K562 (cell line): Measurements from ENCODE around the gene NQO2. TPM values are rescaled to one million over a fixed set of nuclear protein-coding genes. Genes with fewer than 3 reads are reported as not detected.

Experiments used
- ARID1B ChIP-seq: fragments of 450-650 bp; IDR thresholded peaks from 2 replicates; pipeline ENCODE4 v1.6.1; 2016; ENCODE audit warnings: antibody characterized with exemption, mild to moderate bottlenecking, inconsistent platforms
- CXXC5 ChIP-seq: fragments of 250-450 bp; sonication (Bioruptor Pico); IDR thresholded peaks from 2 replicates; pipeline ENCODE4 v1.8.0; 2022; ENCODE audit warnings: inconsistent platforms, mild to moderate bottlenecking, moderate library complexity
- DIDO1 ChIP-seq: fragments of 450-650 bp; IDR thresholded peaks from 2 replicates; pipeline ENCODE4 v1.6.1; 2016; ENCODE audit warnings: low read depth, missing biosample characterization, missing genetic modification characterization
- ELF4 ChIP-seq: fragments of 450-650 bp; formaldehyde crosslinking; IDR thresholded peaks from 2 replicates; pipeline ENCODE4 v1.4.0; 2022; ENCODE audit warnings: missing genetic modification characterization
- MAFG ChIP-seq: fragments of 450-650 bp; conservative IDR thresholded peaks from 2 replicates; pipeline ENCODE4 v1.6.1; 2016; ENCODE audit warnings: missing genetic modification characterization, missing compliant biosample characterization
- MAFK ChIP-seq: IDR thresholded peaks from 2 replicates; pipeline ENCODE4 v1.6.1; 2011; ENCODE audit warnings: low read length, improper control_type of control experiment
- NFXL1 ChIP-seq: fragments of 450-650 bp; formaldehyde crosslinking; IDR thresholded peaks from 2 replicates; pipeline ENCODE4 v1.4.0; 2021; ENCODE audit warnings: mild to moderate bottlenecking
- PHB2 ChIP-seq: fragments of 450-650 bp; IDR thresholded peaks from 2 replicates; pipeline ENCODE4 v1.6.1; 2017; ENCODE audit warnings: low read depth
- PRPF4 ChIP-seq: fragments of 200-400 bp; formaldehyde crosslinking; IDR thresholded peaks from one replicate; pipeline ENCODE4 v1.6.1; 2017; ENCODE audit warnings: low read length, low read depth, mild to moderate bottlenecking; ENCODE audit not compliant: insufficient read depth, poor library complexity, severe bottlenecking
- PYGO2 ChIP-seq: fragments of 450-650 bp; IDR thresholded peaks from 2 replicates; pipeline ENCODE4 v1.6.1; 2016; ENCODE audit warnings: mild to moderate bottlenecking, missing genetic modification characterization, moderate library complexity, missing compliant biosample characterization
- RBM25 ChIP-seq: fragments of 200-400 bp; formaldehyde crosslinking; IDR thresholded peaks from 2 replicates; pipeline ENCODE4 v1.6.1; 2018; ENCODE audit warnings: low read length, low read depth, moderate library complexity; ENCODE audit not compliant: severe bottlenecking
- SAP30 ChIP-seq: fragments of 200-600 bp; sonication (generic); IDR thresholded peaks from 2 replicates; pipeline ENCODE4 v1.6.1; 2012; ENCODE audit warnings: borderline replicate concordance, low read depth, mild to moderate bottlenecking, moderate library complexity, low read length, control low read depth, inconsistent platforms; ENCODE audit not compliant: insufficient read depth, poor library complexity, severe bottlenecking
- SNIP1 ChIP-seq: fragments of 450-650 bp; IDR thresholded peaks from 2 replicates; pipeline ENCODE4 v1.7.1; 2017; ENCODE audit warnings: low read depth, mild to moderate bottlenecking
- THRAP3 ChIP-seq: fragments of 450-650 bp; IDR thresholded peaks from 2 replicates; pipeline ENCODE4 v1.6.1; 2016; ENCODE audit warnings: mild to moderate bottlenecking, inconsistent platforms, borderline replicate concordance
- ZC3H11A ChIP-seq: IDR thresholded peaks from 2 replicates; pipeline ENCODE4 v1.6.1; 2012; ENCODE audit warnings: low read depth, low read length, improper control_type of control experiment
- ZFPM2 ChIP-seq: fragments of 250-450 bp; sonication (Bioruptor Pico); IDR thresholded peaks from 2 replicates; pipeline ENCODE4 v1.5.1; 2022; ENCODE audit warnings: mild to moderate bottlenecking
- ZNF41 ChIP-seq: fragments of 250-450 bp; sonication (Bioruptor Pico); conservative IDR thresholded peaks from 2 replicates; pipeline ENCODE4 v1.4.0; 2020; ENCODE audit warnings: mild to moderate bottlenecking
- ZNF695 ChIP-seq: fragments of 450-650 bp; formaldehyde crosslinking; IDR thresholded peaks from 2 replicates; pipeline ENCODE4 v1.4.0; 2020; ENCODE audit warnings: mild to moderate bottlenecking, moderate library complexity
- ZNF699 ChIP-seq: fragments of 250-450 bp; sonication (Bioruptor Pico); IDR thresholded peaks from 2 replicates; pipeline ENCODE4 v1.8.0; 2021; ENCODE audit warnings: mild to moderate bottlenecking, moderate library complexity; ENCODE audit not compliant: insufficient replicate concordance
- ZNF785 ChIP-seq: fragments of 250-450 bp; sonication (Bioruptor Pico); IDR thresholded peaks from 2 replicates; pipeline ENCODE4 v1.4.0; 2020; ENCODE audit warnings: mild to moderate bottlenecking
- polyA plus RNA-seq, 8 experiments: library from polyadenylated mRNA; depleted of rRNA in 4 of 8; stranded (reverse) in 5 of 8; unstranded in 3 of 8; fragments of >200 nt; fragmentation: Nextera tagmentation in 2 of 8; fragmentation: Illumina TruSeq in 1 of 8; extraction: Ambion mirVana in 2 of 8; extraction: Trizol in 1 of 8; gene quantifications; 2 replicates each; pipeline versions ENCODE4 v1.2.1 to v1.2.3, GENCODE V29; 2011 to 2014; ENCODE audit warnings: inconsistent platforms in 1 of 8, missing spikeins in 1 of 8
- total RNA-seq, 7 experiments: library from RNA; depleted of rRNA in 6 of 7; stranded (reverse); fragments of >200 nt in 6 of 7; fragmentation: Illumina TruSeq in 2 of 7; extraction: Trizol in 2 of 7; gene quantifications; 2 replicates each; pipeline versions ENCODE4 v1.2.1 to v1.2.3, GENCODE V29; 2011 to 2021; ENCODE audit warnings: low replicate concordance in 1 of 7
- TF ChIP-seq, protein P1 (sequence below): fragments of 250-450 bp; sonication (Bioruptor Pico); IDR thresholded peaks from 2 replicates; pipeline ENCODE4 v1.8.0; 2021; ENCODE audit warnings: borderline replicate concordance, mild to moderate bottlenecking, moderate library complexity; ENCODE audit not compliant: poor library complexity, severe bottlenecking
- TF ChIP-seq, protein P2 (sequence below): fragments of 250-450 bp; sonication (Bioruptor Pico); IDR thresholded peaks from 2 replicates; pipeline ENCODE4 v1.4.0; 2020; ENCODE audit warnings: mild to moderate bottlenecking, moderate library complexity, borderline replicate concordance
- TF ChIP-seq, protein P3 (sequence below), 3 experiments: fragments of 200-800 bp in 1 of 3; sonication (Bioruptor generic) in 1 of 3; sonication (generic) in 1 of 3; formaldehyde crosslinking in 1 of 3; IDR thresholded peaks; 2 replicates each; pipeline versions ENCODE4 v1.6.1 to v1.8.0; 2016 to 2022; ENCODE audit warnings: mild to moderate bottlenecking in 2 of 3, missing compliant biosample characterization in 2 of 3, missing genetic modification characterization in 2 of 3, missing genetic modification reagents in 1 of 3

NQO2 gene
- total and polyA plus RNA-seq, 9 of the 15 experiments (the other 6 are each of a cell fraction or from before 2014, with no cell fraction given), result 54.6 to 214 (median 116) TPM

DNA sequence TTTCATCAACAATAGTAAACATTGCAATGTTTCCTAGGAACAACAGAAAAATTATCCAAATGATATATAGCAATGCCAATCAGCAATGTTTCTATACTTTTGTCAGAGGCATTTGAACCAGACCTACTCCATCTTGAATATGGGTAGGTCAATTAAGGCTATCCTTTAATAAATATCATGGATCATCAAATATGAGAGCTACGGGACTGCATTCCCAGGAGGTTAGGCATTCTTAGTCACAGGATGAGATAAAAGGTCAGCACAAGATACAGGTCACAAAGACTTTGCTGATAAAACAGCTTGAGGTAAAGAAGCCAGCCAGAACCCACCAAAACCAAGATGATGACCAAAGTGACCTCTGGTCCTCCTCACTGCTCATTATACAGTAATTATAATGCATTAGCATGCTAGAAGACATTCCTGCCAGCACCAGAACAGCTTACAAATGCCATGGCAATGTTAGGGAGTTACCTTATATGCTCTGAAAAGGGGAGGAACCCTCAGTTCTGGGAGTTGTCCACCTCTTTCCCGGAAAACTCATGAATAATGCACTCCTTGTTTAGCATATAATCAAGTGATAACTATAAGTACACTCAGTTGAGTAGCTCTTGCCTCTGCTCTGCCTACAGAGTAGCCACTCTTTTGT, 19.8 kb upstream of the NQO2 start (continued):
- no peak for TF ChIP-seq ZNF699 (CRISPR knock-in tag)
- TF ChIP-seq SNIP1, result no peak
- no peak for TF ChIP-seq ZFPM2 (CRISPR knock-in tag)
- TF ChIP-seq, protein P1, sequence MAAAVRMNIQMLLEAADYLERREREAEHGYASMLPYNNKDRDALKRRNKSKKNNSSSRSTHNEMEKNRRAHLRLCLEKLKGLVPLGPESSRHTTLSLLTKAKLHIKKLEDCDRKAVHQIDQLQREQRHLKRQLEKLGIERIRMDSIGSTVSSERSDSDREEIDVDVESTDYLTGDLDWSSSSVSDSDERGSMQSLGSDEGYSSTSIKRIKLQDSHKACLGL (CRISPR knock-in tag), result no peak
- TF ChIP-seq MAFG, result peak; percentile 44
- peak; percentile 89 for TF ChIP-seq ZNF41
- TF ChIP-seq CXXC5 (CRISPR knock-in tag), result peak; percentile 90
- no peak for TF ChIP-seq ZC3H11A
- peak; percentile 89 for TF ChIP-seq NFXL1
- TF ChIP-seq, protein P2, sequence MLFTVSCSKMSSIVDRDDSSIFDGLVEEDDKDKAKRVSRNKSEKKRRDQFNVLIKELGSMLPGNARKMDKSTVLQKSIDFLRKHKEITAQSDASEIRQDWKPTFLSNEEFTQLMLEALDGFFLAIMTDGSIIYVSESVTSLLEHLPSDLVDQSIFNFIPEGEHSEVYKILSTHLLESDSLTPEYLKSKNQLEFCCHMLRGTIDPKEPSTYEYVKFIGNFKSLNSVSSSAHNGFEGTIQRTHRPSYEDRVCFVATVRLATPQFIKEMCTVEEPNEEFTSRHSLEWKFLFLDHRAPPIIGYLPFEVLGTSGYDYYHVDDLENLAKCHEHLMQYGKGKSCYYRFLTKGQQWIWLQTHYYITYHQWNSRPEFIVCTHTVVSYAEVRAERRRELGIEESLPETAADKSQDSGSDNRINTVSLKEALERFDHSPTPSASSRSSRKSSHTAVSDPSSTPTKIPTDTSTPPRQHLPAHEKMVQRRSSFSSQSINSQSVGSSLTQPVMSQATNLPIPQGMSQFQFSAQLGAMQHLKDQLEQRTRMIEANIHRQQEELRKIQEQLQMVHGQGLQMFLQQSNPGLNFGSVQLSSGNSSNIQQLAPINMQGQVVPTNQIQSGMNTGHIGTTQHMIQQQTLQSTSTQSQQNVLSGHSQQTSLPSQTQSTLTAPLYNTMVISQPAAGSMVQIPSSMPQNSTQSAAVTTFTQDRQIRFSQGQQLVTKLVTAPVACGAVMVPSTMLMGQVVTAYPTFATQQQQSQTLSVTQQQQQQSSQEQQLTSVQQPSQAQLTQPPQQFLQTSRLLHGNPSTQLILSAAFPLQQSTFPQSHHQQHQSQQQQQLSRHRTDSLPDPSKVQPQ, result peak; percentile 60; the same call in 1 of the 2 replicates
- TF ChIP-seq, protein P3, sequence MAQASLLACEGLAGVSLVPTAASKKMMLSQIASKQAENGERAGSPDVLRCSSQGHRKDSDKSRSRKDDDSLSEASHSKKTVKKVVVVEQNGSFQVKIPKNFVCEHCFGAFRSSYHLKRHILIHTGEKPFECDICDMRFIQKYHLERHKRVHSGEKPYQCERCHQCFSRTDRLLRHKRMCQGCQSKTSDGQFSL (CRISPR knock-in tag; IDR thresholded peaks at IDR 0.05), result no peak
- TF ChIP-seq, protein P3 (tag; IDR thresholded peaks at IDR 0.05), result peak in 1 of 2 experiments; percentile 95; a peak in 2 of 4 replicates
- peak; percentile 56 for TF ChIP-seq ARID1B
- no peak for TF ChIP-seq SAP30
- no peak for TF ChIP-seq PHB2
- TF ChIP-seq ZNF695 (CRISPR knock-in tag), result no peak
- TF ChIP-seq THRAP3, result no peak
- TF ChIP-seq MAFK, result no peak
- no peak for TF ChIP-seq PRPF4
- 0 out of 2 replicates have a peak, but pooled peaks have one; percentile 46 for TF ChIP-seq ZNF785 (CRISPR knock-in tag)
- TF ChIP-seq RBM25, result no peak
- TF ChIP-seq PYGO2 (tag), result peak; percentile 93
- TF ChIP-seq ELF4, result no peak
- peak; percentile 36; the same call in 1 of the 2 replicates for TF ChIP-seq DIDO1 (tag)
